ENCODE results near the gene MARCHF5. TPM values are rescaled to one million over a fixed set of nuclear protein-coding genes. Genes with fewer than 3 reads are reported as not detected.

MARCHF5 gene
- total and polyA plus RNA-seq, 2 donors (not counting 1 experiment from before 2014, with no cell fraction given) = 7.2 to 25.9 TPM

DNA sequence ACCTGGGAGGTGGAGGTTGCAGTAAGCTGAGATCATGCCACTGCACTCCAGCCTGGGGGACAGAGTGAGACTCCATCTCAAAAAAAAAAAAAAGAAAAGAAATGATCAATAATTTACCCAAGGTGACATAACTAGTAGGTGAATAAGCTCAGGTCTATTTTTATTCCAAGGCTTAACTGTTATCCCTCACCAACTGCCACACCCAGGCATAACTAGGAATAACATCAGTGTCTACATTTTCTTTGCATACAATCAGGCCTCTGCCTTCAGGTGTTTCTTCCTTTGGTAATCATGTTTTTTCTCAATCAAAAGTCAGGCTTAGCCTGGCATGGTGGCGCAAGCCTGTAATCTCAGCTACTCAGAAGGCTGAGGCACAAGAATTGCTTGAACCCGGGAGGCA is 26.7 kb upstream of the MARCHF5 start:
- Histone ChIP-seq H4K20me1 (ENCODE audit: control insufficient read depth, insufficient read depth, low read length, poor library complexity, severe bottlenecking) (no peaks in the 10 kb centered on the region), H3K27ac (ENCODE audit: low read length in 2 of 2) (no peak overlapping the region), H3K9ac (ENCODE audit: low read length) (no peak overlapping the region), H3K4me2 (replicated peaks; ENCODE audit: low read depth, low read length, poor library complexity, severe bottlenecking) (no peak overlapping the region), H3K27me3 (replicated peaks in 1 of 4; ENCODE audit: control extremely low read depth in 1 of 4, control insufficient read depth in 3 of 4, insufficient read depth in 4 of 4, low read length in 3 of 4) (no peaks in the 10 kb centered on the region), H3K36me3 (replicated peaks in 1 of 2; ENCODE audit: control extremely low read depth in 1 of 2, control insufficient read depth in 1 of 2, extremely low read depth in 1 of 2, insufficient read depth in 2 of 2, low read length in 1 of 2) (peaks cover 0 to 2% of the 10 kb centered on the region in 2 experiments), H2AFZ (ENCODE audit: insufficient read depth, low read depth, low read length, poor library complexity, severe bottlenecking) (no peak overlapping the region), H3K9me3 (ENCODE audit: control extremely low read depth in 1 of 3, control insufficient read depth in 2 of 3, insufficient read depth in 1 of 3, low read length in 2 of 3) (no peaks in the 10 kb centered on the region), H3K4me3 (ENCODE audit: control extremely low read depth in 1 of 5, extremely low read depth in 1 of 5, insufficient read depth in 1 of 5, low read depth in 2 of 5, low read length in 4 of 5) (no peak overlapping the region), H3K79me2 (ENCODE audit: control insufficient read depth, insufficient read depth, low read length) (peaks cover 9% of the 10 kb centered on the region), H3K4me1 (ENCODE audit: control insufficient read depth in 2 of 2, insufficient read depth in 2 of 2, low read length in 2 of 2) (peaks cover 0 to 6% of the 10 kb centered on the region in 2 donors)
- H3K27me3 Mint-ChIP-seq = no peaks in the 10 kb centered on the region
- DNase-seq (no peak), ATAC-seq (ENCODE audit: low read depth) (no peak)
- intact Hi-C loops (cut with micrococcal nuclease) = no loop called here
- TF ChIP-seq EZH2 (IDR thresholded peaks at IDR 0.05; ENCODE audit: borderline replicate concordance, insufficient read depth, low read depth, low read length, poor library complexity, severe bottlenecking) = no peak
- TF ChIP-seq, protein P1, sequence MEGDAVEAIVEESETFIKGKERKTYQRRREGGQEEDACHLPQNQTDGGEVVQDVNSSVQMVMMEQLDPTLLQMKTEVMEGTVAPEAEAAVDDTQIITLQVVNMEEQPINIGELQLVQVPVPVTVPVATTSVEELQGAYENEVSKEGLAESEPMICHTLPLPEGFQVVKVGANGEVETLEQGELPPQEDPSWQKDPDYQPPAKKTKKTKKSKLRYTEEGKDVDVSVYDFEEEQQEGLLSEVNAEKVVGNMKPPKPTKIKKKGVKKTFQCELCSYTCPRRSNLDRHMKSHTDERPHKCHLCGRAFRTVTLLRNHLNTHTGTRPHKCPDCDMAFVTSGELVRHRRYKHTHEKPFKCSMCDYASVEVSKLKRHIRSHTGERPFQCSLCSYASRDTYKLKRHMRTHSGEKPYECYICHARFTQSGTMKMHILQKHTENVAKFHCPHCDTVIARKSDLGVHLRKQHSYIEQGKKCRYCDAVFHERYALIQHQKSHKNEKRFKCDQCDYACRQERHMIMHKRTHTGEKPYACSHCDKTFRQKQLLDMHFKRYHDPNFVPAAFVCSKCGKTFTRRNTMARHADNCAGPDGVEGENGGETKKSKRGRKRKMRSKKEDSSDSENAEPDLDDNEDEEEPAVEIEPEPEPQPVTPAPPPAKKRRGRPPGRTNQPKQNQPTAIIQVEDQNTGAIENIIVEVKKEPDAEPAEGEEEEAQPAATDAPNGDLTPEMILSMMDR (IDR thresholded peaks at IDR 0.05) = no peak
- H3K4me3 Mint-ChIP-seq = no peak overlapping the region
- ChIA-PET POLR2A (no interaction called here), CTCF (no interaction called here)
- peaks cover 13% of the 10 kb centered on the region for H3K4me1 Mint-ChIP-seq
- no CpG with 5 or more reads among the region's 2 CpGs for WGBS (ENCODE audit: insufficient coverage)
- H3K9me3 Mint-ChIP-seq (ENCODE audit: insufficient read depth) = no peaks in the 10 kb centered on the region
- no peak overlapping the region for H3K27ac Mint-ChIP-seq

- Histone ChIP-seq H3K36me3 (replicated peaks in 1 of 2; ENCODE audit: control extremely low read depth in 1 of 2, control insufficient read depth in 1 of 2, extremely low read depth in 1 of 2, insufficient read depth in 2 of 2, low read length in 1 of 2) (peaks cover 0 to 2% of the 10 kb centered on the region in 2 experiments), H3K27me3 (replicated peaks in 1 of 4; ENCODE audit: control extremely low read depth in 1 of 4, control insufficient read depth in 3 of 4, insufficient read depth in 4 of 4, low read length in 3 of 4) (no peaks in the 10 kb centered on the region), H3K9ac (ENCODE audit: low read length) (no peak overlapping the region), H4K20me1 (ENCODE audit: control insufficient read depth, insufficient read depth, low read length, poor library complexity, severe bottlenecking) (no peaks in the 10 kb centered on the region), H3K27ac (ENCODE audit: low read length in 2 of 2) (no peak overlapping the region), H3K9me3 (ENCODE audit: control extremely low read depth in 1 of 3, control insufficient read depth in 2 of 3, insufficient read depth in 1 of 3, low read length in 2 of 3) (no peaks in the 10 kb centered on the region), H3K4me1 (ENCODE audit: control insufficient read depth in 2 of 2, insufficient read depth in 2 of 2, low read length in 2 of 2) (peaks cover 0 to 6% of the 10 kb centered on the region in 2 donors), H2AFZ (ENCODE audit: insufficient read depth, low read depth, low read length, poor library complexity, severe bottlenecking) (no peak overlapping the region), H3K79me2 (ENCODE audit: control insufficient read depth, insufficient read depth, low read length) (peaks cover 9% of the 10 kb centered on the region), H3K4me3 (ENCODE audit: control extremely low read depth in 1 of 5, extremely low read depth in 1 of 5, insufficient read depth in 1 of 5, low read depth in 2 of 5, low read length in 4 of 5) (no peak overlapping the region), H3K4me2 (replicated peaks; ENCODE audit: low read depth, low read length, poor library complexity, severe bottlenecking) (no peak overlapping the region)
- CTCF ChIA-PET = no interaction called here
- POLR2A ChIA-PET = no interaction called here
- Mint-ChIP-seq H3K4me3 (no peak overlapping the region), H3K9me3 (ENCODE audit: insufficient read depth) (no peaks in the 10 kb centered on the region), H3K4me1 (peaks cover 13% of the 10 kb centered on the region), H3K27me3 (no peaks in the 10 kb centered on the region), H3K27ac (peak overlapping the region; percentile 8)
- TF ChIP-seq, protein P1 (IDR thresholded peaks at IDR 0.05) = no peak
- no peak for TF ChIP-seq EZH2 (IDR thresholded peaks at IDR 0.05; ENCODE audit: borderline replicate concordance, insufficient read depth, low read depth, low read length, poor library complexity, severe bottlenecking)
- no peak for ATAC-seq (ENCODE audit: low read depth)
- WGBS (ENCODE audit: insufficient coverage) = no CpG with 5 or more reads among the region's 2 CpGs
- intact Hi-C loops (cut with micrococcal nuclease) = no loop called here
- DNase-seq = peak; percentile 20
Observed at GRCh38 chr10:92265687-92266258, 25.2 kb upstream of the MARCHF5 start.
